GM19438 (cell line): ENCODE measurements around the gene ZNF771.
"Not testable (repeated sequence)": the region's sequence is repeated elsewhere in the genome, so short reads cannot be mapped to it uniquely, and the experiment has no call there.

ENCODE experiments used
- ATAC-seq: cut with Tn5 transposase; IDR thresholded peaks from one replicate; pipeline ENCODE4 v1.9.1; 2021; ENCODE audit warnings: low read depth; ENCODE audit not compliant: unreplicated experiment

ZNF771 gene

GRCh38 chr16:30429678-30430427, 22.4 kb downstream of the ZNF771 start, which contains the start of gene DCTPP1:
DCTPP1 (minus strand) TSS chr16:30430030; CDS start chr16:30429980, 50 bp downstream.
- ATAC-seq = peak; percentile 97

DNA sequence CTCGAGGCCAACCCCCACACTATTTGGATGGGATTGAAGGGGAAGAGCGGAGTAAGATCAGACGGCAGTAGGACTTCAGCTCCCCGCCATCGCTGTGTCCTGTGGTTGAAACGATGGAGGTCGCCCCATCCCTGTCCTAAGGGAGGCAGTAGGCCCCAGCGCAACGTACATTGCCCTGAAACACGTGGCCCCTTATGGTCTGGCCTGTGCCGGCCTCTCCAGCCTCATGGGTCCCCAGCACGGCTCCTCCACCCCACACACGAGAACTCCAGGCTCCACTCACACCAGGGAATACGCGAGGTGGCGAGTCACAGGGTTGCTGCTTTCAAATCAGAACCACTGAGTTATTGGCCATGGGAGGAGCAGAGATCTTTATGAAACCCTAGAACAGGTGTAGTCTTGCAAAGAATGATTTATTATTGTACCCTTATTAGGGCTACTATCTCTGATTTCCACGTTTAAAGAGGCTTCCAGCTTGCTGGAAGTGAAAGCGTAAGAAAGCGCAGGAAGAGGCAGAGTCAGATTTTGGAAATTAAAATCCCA, 23.1 kb downstream of the ZNF771 start:
- no peak for ATAC-seq

DNA sequence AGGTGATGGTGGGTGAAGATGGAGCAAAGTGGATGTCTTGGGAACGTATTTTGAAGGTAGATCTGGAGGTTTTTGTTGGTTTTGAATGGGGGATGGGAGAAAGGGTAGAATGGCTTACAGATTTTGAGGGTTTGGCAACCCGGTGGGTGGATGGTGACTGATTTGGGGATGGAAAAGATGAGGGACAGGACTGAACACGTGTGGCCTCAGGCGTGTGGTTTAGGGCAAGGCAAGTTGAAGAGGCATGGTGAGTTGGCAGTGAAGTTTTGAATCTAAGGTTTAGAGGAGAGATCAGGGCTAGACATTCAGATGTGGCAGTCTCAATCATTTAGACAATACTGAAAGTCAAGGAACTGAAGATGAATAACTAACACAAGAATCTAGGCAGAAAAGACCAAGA, 27.4 kb downstream of the ZNF771 start:
- no peak for ATAC-seq

GRCh38 chr16:30437511-30438046, 30.2 kb downstream of the ZNF771 start:
- ATAC-seq = no peak

DNA sequence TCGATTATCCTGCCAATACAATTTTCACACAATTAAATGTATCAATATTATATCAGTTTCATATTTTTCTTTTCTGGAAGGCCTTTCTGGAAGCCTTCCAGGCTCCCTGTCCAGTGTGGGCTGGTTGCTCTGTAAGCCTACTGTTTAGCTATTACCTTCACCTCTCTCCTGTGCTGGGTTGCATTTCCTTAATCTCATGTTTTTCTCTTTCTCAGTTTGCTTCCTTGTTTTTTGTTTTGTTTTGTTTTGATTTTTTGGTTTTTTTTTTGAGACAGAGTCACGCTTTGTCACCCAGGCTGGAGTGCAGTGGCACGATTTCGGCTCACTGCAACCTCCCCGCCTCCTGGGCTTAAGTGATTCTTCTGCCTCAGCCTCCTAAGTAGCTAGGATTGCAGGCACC, 31.4 kb downstream of the ZNF771 start:
- no peak for ATAC-seq

DNA sequence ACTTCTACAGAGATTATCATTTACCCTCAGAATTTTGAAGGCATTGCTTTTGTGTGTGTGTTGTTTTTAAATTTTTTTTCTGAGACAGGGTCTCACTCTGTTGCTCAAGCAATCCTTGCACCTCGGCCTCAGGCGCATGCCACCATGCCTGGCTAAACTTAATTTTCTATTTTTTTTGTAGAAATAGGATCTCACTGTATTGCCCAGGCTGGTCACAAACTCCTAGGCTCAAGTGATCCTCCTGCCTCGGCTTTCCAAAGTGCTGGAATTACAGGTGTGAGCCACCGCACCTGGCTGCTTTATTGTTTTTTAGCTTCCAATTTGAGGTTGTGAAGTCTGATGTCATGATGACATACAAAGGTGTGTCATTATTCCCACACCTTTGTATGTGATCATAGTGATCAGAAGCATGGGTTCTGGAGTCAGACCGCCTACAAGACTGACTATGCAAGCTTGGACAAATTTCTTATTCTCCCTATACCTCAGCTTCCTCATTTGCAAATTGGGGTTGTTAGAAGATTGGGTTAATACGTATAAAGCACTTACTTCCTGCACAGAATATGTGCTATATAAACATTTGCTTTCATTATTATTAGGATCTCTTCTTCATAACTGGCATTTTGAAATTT, 32.4 kb downstream of the ZNF771 start:
- ATAC-seq = no peak

- ATAC-seq = no peak
These were observed 36.2 kb downstream of the ZNF771 start for GRCh38 chr16:30443631-30444030.

- no peak for ATAC-seq
These were observed 37.1 kb downstream of the ZNF771 start for GRCh38 chr16:30444231-30445148.

- no peak for ATAC-seq
These were observed 37.7 kb downstream of the ZNF771 start for GRCh38 chr16:30445149-30445407.

DNA sequence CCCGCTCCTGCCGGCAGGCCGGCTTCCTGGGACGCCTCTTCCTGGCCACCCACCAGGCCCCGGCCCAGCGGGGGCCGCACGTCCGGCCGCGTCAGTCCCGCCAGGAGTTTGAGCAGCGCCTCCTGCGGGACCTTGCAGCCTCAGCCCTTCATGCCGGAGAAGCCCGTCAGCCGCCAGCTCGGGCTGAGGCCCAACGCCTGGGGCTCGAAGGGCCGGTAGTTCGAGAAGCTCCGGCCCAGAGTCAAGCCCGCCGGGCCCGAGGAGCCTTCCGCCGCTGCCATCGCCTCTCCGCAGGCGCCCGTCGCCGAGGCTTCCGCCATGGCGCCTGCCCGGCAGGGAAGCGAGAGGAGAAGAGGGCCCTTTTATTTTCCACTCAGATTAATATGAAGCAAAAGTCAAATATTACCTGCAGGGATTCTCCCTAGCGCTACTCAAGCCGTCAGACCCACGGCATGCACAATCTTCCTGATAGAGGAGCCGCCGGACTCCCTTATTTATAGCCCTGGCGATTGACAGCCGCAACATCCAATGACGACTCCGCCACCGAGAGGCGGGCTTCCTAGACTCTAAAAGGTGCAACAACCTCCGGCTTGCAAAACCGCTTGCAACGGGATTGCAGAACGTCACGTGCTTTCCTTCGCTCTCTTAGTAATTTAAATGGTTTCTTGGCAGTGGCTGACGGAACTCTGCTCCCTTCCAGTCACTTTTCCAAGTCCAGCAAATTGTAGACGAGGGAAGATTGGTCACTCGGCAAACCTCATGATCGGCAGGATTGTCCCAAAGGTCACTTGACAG, 38.2 kb downstream of the ZNF771 start, which contains the start of gene SEPHS2:
Gene SEPHS2, minus strand, starts transcription at position 467 of the 795 bp plus-strand sequence. Its CDS starts 147 bp downstream, at position 320.
- ATAC-seq = peak; percentile 81

- no peak for ATAC-seq
These were observed 38.8 kb downstream of the ZNF771 start for GRCh38 chr16:30446203-30446595.

- no peak for ATAC-seq
These were observed 40.3 kb downstream of the ZNF771 start for GRCh38 chr16:30447512-30448226.

GRCh38 chr16:30449116-30449435, 41.7 kb downstream of the ZNF771 start:
- ATAC-seq = no peak

DNA sequence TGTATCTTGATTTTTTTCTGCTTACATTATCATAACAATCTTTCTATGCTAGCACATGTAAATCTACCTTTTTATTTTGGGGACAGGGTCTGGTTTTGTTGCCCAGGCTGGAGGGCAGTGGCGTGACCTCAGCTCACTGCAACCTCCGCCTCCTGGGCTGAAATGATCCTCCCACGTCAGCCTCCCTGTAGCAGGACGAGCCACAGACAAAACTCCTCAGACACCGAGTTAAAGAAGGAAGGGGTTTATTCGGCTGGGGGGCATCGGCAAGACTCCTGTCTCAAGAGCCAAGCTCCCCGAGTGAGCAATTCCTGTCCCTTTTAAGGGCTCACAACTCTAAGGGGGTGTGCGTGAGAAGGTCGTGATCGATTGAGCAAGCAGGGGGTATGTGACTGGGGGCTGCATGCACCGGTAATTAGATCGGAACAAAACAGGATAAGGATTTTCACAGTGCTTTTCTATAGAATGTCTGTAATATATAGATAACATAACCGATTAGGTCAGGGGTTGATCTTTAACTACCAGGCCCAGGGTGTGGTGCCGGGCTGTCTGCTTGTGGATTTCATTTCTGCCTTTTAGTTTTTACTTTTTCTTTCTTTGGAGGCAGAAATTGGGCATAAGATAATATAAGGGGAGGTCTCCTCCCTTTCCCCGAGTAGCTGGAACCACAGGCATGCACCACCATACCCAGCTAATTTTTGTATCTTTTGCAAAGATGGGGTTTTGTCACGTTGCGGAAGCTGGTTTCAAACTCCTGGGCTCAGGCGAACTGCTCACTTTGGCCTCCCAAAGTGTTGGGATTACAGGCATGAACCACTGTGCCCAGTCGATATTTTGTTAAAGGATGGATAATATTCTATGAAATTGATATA, 45.5 kb downstream of the ZNF771 start:
- ATAC-seq = not testable (repeated sequence)

DNA sequence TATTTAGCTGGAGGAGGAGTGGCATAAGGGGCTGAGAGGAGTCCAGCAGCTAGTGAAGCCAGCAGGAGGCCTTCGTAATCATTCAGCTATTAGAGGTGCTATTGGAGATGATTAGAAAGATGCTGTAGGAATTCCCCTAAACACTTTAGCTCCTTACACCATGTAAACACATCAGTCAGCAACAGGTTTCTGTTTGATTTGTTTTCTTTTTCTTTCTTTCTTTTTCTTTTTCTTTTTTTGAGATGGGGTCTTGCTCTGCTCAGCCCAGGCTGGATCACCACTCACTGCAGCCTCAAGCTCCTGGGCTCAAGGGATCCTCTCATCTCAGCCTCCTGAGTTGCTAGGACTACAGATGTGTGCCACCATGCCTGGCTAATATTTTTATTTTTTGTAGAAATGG, 48.9 kb downstream of the ZNF771 start:
- ATAC-seq = no peak

GRCh38 chr16:30457256-30457655, 49.9 kb downstream of the ZNF771 start:
- no peak for ATAC-seq

DNA sequence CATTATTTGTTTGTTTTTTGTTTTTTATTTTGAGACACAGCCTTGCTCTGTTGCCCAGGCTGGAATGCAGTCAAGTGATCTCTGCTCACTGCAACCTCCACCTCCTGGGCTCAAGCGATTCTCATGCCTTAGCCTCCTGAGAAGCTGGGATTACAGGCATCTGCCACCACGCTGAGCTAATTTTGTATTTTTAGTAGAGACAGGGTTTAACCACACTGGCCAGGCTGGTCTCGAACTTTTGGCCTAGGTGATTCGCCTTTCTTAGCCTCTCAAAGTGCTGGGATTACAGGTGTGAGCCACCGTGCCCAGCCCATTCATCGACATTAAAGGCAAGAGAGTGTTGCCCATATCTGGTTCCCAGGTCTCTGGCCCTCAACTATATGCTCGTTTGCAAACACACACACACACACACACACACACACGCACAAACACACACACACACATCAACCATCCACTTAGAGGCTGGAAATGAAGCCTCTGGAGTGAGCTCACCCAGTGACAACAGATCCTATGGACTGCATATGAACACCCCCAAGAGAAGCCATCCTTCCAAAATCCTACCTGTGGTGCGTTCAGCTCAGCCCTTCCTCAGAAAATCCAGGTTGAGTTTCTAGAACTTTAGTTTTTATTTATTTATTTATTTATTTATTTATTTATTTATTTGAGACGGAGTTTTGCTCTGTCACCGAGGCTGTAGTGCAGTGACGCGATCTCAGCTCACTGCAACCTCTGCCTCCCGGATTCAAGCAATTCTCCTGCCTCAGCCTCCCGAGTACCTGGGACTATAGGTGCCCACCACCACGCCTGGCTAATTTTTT, 50.5 kb downstream of the ZNF771 start:
- ATAC-seq = no peak
